GM18502 (cell line): ENCODE data around the gene ZBTB18.
"Not testable (repeated sequence)": the region's sequence is repeated elsewhere in the genome, so short reads cannot be mapped to it uniquely, and the experiment has no call there.

Experiments
- ATAC-seq: cut with Tn5 transposase; IDR thresholded peaks from one replicate; pipeline ENCODE4 v1.9.1; 2021; ENCODE audit warnings: mild to moderate bottlenecking; ENCODE audit not compliant: unreplicated experiment, poor library complexity

The ZBTB18 gene

DNA sequence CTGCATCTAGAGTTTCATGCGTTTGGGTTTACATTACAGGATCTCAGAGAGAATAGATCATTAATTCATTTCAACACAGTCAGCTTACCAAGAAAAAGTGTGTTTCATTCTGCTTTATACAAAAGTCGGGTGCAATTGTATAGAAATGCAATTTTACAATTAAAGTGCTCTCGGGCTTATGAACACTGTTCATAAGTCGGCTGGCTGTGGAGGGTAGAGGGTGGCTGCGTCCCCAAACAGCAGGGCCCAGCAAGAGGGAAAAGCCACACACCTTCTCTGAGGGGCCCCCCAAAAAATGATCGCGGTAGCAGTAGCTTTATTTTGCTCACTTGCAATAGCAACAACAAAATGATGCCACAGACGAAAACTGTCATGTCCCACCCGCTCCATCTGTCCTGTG lies 13.8 kb upstream of the ZBTB18 start:
- ATAC-seq, result no peak

DNA sequence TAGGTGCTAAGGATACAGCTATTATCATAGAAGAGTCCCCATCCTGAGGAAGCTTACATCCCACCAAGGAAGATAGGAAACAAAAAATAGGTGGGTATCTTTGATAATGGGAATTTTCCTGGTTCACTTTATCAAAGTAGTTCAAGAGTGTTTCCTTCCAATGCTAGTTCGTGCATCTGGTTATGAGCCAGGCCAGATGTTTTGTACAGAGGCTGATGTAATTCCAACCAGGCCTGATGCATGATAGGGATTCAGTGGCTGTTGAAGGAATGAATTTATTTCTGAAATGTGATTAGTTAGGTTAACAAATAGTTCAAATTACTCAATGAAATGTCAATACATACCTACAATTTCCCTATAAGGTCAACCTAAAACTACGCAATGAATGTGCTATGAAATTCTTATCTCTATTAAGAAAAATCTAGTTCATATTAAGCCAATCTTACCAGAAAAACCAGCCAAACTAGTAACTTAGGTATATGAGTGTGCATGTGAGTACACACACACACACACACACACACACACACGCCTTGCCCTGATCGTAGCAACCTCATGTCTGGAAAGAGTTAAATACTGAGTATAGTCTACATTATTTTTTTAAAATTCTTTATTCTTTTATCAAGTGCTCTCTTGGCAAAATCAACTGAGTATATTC lies 9.5 kb upstream of the ZBTB18 start:
- ATAC-seq, result no peak

DNA sequence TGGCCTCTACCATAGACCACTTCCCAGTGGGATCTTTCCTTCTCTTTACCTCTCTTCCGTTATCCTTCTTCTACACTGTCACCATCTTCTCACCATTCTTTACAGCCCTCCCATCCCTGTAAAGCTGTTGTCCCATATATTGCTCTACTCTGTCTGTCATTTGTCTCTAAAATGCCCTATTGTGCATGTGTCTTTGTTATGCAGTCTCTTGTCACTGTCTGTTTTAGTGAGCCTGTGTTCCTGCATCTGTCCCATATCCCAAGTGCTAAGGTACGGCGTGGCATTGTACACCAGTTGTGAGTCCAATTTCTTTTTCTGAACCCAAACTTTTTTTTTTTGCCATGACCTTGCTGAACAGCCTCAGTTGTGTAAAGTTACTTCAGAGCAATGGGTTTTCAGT lies 8.8 kb upstream of the ZBTB18 start:
- ATAC-seq, result no peak

DNA sequence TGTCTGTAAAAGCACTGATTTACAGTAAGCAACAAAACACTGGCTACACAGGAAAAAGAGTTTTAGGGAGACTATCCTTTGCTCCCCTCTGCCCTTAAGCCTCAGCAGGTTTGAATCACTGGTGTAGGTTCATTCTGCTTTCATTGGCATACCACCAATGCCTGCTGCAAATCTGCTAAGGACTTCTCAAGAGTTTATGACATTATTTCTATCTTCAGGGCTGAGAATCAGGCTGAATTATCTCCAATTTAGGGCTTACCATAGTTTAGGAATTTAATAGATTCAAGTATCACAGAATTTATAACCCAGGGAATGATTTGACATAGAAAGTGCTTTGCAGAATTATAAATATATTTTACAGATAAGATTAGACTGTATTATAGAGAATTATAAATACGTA lies 6.7 kb upstream of the ZBTB18 start:
- no peak for ATAC-seq

DNA sequence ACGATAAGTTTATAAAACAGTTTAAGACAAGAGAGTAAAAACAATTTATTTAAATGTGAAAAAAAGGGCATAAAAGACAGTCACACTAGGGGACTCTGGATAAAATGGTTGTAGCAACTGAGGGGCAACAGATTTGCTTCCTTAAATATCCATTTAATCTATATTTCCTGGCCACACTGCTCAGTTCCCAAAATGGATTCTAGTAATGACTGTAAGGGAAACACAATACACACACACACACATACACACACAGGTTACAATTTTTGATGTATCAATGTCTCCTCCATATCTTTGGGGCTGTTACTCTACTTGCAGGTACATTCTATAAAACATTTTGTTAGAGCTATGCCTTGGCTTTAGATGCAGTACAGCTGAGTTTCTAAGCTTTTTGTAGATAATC lies 4.8 kb upstream of the ZBTB18 start:
- ATAC-seq, result not testable (repeated sequence)

DNA sequence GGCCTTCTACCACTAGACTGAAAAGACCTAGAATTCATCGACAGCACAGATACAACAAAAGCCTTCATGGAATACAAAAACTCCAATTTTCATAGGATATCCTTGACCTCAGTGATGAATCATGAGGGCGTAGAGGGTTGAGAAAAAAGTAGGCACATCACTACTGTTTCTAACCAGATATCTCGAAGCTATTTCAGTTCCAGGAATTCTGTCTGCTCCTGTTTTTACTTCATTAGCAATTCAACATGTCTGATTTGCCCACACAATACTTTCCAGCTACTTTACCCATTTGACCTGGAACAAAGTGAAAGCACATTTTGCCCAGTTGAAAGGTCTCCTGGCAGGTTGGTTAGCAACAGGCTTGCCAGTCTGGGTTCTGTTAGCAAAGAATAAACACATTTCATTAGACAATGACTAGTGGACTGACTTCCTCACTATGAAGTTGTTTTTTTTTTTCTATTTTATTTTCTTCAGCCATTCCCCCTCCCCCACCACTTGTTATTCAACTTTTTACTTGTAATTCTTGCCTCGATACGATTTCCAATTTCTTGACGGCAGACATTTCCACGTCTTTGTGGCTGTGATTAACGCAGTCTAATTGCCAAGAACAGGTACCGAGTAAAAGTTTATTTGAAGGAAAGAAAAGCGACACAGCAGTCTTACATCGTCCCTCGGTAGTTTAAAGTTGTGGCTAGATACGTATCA lies 4.0 kb upstream of the ZBTB18 start:
- no peak for ATAC-seq

DNA sequence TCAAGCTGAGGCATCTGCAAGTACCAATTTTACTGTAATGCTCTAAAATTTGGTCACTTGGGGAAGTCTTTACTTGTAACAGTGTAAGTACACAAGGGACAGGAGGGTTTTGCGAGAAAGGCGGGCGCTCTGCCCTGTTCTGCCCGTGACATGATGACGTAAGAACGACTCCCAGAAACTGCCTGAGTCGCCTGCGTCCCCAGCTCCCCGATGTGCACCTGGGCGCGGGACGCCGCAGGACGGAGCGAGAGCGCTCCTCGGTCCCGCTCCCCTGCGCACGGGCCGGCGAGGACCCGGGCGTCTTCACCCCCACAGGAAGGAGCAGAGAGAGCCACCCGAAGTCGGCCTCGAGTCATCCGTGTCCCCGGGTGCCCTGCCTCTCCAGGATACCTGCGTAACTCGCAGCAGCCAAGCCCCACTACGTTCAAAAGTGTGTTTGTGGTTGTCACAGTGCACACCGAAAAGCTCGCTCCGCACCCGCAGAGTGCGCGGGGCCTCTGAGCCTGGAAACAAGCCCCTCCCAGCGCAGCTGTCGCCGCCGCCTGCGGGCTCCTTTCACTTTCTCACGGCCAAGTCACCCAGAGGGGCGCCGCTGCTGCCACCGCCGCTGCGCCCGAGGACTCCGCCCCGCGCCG lies 3.3 kb upstream of the ZBTB18 start:
- peak; percentile 72 for ATAC-seq

DNA sequence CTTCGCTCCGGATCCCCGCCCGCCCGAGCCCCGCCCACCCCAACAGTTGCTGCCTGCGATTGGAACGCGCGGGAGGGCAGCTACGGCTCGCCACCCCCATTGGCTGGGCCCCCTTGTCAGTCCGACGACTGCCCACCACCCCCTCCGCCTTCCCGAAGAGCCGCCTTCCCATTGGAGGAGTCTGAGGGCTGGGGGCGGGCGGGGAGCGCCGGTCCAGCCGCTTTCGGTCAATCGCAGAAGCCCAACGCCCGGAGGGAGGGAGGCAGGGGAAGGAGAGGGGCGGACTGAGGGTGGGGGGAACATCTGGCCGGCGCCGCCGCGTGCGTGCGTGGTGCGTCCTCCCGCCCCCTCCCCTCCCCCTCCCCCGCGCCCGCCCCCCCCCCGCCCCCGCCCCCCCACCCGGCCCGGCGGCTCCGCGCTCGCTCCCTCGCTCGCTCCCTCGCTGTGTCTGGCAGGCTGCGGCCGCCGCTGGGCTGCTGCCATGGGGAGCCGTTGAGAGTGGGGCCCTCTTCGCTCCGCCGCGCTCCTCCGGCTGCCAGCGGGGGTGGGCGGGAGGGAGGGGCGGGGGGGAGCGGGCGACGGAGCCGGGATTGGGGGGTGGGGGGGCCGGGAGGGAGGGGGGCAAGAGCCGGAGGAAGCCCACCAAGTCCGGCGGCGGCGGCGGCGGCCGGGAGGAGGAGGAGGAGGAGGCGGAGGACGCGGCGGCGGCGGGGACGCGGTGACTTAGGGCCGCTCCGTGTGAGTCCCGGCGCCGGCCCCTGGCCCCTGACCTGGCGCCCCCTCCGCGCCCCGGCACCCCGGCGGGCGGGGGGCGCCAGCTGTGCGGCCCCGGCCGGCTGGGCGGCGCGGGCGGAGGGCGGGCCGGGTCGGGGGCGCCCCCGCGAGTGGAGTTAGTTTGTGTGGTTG lies 2.6 kb upstream of the ZBTB18 start:
- ATAC-seq, result peak; percentile 76

DNA sequence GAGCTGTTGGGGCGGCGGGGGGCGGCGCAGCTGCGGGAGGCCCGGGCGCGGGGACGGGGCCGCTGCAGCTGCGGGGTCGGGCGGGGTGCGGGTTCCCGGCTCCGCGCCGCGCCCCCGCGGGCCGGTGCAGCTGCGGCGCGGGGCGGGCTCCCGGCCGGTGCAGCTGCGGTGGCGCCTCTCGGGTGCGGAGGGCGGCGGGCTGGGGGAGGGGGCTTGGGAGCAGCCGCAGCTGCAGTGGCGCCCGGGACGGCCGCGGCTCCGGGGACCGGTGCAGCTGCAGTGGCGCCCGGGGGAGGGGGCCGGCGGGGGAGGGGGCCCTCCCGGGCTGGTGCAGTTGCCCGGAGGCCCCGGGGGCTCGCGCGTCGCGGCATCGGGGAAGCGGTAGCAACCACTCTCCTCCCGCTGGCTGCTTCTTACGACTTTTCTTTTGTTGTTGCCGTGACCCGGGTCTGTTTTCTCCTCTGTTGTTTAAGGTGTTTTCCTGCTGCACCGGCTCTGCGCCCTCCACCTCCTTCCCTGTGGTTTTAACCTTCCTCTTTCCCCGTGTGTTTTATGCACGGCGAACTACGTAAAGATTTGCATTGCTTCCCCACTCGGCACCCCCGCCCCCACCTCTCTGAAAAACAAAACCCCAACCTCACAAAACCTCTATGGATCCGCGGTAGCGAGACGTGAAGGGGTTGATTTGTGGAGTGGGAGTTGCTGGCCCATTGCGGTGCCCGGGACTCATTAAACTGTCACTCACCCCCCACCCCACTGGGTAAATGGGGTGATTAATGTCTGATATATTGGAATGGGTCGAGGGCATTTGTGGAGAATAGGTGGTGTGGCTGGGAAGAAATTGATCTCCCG lies 1.7 kb upstream of the ZBTB18 start:
- no peak for ATAC-seq

DNA sequence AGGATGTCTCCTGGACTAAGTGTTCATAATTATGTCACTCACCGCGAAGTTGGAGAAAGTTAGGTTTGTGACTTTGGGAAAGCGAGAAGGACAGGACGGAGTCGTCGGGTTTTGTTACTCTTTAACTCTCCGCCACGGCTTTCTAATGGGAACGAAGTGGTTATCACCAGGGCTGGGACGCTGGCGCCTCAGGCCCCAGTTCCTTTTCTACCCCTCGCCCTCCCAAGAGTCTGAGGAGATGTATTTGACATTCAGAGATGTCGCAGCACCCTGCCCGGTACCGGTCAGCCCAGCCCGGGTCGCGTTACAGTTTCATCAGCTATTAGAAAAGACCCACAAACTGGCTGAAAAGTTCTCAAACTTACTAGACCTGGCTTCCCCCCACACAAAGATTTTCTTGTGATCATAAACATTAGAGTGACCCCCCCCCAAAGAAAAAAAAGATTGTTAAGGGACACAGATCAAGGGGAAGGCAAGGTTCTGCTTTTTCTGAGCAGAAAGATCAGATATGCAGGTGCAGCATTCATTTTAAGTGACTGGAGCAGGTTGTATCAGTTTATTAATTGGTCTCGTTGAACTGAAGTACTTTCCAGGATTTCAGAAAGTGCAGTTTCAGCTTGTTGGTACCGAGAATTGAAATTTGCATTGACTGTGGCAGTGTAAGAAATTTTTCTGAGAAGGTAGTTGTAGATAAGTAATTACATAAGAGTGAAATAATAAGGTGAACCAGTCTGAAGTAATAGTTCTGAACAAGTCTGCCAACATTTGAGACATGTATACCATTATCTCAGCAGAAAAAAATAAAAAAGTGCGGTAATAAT lies 859 bp upstream of the ZBTB18 start:
- ATAC-seq, result no peak

DNA sequence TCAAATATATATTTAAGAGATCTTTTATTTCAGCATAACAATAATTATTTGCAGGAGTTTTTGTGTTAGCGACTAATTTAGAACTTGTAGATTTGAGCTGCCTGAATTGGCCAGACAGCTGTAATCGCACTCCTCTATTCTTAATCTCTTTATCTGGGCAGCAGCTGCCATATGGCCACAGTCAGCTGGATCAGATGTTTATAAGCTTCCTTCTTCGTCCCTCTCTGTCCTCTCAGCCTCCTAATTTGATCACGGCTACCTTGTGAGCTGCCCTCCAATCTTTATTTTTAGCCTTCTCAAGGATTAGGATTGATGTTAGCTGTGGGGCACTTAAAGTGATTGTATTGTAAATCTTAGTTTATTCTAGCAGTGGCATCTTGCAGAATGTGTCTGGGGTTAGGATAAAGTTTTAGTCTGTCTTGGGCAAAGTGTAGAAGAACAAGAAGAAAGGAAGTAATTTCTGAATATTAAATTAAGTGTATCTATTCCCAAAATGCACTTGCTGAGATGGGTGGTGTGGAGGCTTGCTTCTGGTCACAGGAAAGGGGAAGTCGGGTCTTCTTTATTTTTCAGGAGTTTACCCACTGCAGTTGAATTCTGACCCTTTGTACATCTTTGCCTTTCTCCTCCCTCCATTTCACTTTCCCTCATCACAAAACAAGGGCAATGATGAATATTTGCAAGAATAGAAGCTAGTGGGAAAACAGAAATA lies 1.1 kb downstream of the ZBTB18 start:
- ATAC-seq, result no peak

DNA sequence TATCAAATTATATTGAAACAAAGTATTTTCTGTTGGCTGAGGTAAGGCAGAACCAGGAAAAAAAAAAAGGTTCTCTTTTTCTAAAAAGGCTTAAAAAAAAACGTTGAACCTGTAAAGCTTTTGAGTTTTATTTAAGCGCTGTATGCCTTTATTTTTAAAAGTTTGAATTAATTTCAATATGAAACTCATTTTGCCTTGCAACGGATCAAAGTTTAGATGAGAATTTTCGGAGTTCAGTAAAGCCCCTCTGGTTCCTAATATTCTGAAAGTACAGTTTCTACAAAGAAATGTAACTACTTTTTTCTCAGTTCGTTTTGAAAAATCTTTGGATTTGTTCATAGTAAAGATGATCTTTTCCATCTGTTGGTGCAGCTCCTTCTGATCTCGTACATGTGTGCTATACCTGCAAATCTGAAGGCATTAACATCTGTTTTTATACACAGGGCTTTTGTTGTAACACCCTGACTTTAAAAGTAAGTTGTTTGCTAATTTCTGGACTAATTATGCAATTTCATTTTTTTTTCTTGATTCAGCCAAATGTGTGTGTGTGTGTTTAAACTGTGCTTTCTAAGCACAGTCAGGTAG lies 1.7 kb downstream of the ZBTB18 start:
- no peak for ATAC-seq

DNA sequence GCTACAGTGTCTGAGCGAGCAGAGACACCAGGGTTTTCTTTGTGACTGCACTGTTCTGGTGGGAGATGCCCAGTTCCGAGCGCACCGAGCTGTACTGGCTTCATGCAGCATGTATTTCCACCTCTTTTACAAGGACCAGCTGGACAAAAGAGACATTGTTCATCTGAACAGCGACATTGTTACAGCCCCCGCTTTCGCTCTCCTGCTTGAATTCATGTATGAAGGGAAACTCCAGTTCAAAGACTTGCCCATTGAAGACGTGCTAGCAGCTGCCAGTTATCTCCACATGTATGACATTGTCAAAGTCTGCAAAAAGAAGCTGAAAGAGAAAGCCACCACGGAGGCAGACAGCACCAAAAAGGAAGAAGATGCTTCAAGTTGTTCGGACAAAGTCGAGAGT lies 2.7 kb downstream of the ZBTB18 start:
- no peak for ATAC-seq

DNA sequence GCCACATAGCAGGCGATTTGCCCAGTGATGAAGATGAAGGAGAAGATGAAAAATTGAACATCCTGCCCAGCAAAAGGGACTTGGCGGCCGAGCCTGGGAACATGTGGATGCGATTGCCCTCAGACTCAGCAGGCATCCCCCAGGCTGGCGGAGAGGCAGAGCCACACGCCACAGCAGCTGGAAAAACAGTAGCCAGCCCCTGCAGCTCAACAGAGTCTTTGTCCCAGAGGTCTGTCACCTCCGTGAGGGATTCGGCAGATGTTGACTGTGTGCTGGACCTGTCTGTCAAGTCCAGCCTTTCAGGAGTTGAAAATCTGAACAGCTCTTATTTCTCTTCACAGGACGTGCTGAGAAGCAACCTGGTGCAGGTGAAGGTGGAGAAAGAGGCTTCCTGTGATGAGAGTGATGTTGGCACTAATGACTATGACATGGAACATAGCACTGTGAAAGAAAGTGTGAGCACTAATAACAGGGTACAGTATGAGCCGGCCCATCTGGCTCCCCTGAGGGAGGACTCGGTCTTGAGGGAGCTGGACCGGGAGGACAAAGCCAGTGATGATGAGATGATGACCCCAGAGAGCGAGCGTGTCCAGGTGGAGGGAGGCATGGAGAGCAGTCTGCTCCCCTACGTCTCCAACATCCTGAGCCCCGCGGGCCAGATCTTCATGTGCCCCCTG lies 3.3 kb downstream of the ZBTB18 start:
- ATAC-seq, result no peak

DNA sequence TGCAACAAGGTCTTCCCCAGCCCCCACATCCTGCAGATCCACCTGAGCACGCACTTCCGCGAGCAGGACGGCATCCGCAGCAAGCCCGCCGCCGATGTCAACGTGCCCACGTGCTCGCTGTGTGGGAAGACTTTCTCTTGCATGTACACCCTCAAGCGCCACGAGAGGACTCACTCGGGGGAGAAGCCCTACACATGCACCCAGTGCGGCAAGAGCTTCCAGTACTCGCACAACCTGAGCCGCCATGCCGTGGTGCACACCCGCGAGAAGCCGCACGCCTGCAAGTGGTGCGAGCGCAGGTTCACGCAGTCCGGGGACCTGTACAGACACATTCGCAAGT lies 3.8 kb downstream of the ZBTB18 start:
- no peak for ATAC-seq

DNA sequence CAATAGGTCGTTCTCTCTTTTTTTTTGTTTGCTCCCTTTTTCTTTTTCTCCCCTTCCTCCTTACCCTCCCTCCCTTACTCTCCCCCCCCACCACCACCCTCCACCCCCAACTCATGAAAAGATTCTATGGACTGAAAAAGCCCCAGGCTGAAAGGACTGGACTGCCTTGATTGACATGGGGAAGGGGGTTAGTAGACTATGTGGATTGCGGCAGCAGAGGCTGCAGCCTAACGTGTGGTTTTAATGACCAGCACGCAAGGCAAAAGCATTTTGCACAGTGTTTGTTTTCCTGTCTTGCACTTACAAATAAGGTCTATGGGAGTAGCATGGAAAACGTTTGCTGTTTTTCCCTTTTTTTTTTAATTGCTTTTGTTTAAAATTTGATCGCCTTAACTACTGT lies 5.5 kb downstream of the ZBTB18 start:
- no peak for ATAC-seq

DNA sequence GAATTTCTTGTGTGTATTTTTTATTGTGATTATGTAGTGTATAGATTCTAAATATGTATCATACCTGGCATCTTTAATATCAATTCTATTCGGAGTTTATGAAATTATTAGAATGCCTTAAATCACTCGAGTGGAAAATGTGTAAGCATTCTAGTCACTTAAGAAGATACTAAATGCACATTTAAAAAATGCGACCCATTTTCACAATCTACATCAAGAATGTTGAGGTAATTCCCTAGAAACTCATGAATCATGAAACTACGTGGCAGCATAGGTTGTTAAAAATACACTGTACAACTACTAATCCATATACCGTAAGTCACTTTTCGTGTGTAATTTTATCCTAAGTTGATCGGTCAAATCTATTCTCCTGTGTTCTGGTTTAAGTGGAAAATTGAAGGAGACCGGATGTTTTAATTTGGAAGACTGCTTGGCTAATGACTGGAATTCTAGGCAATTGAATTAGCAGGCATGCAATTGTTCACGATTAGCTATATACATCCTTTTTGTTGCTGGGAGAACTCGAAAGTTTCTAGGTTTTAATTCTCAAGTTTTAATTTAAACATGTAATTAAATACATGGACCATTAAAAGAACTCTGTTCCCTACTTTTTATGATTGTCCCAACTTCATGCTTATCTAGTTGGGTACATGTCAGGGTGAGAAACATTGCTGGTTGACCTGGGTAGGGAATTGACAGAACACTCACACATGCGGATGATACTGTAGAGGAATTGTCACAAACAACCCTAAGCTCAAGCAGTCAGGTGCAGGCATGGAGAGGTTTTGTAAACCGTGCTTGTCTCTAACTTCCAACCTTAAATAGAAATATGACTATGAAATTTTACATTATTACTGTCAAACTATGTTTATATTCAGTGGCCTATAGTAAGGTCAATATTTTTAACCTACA lies 6.6 kb downstream of the ZBTB18 start:
- no peak for ATAC-seq
